DMS114 treated with DMSO at 0.1 percent for 48 hours (cell line): ENCODE data around the gene PLEKHA1.

Experiments
- DNase-seq: peaks from one replicate; lab custom pipeline; 2025; ENCODE audit not compliant: unreplicated experiment; lab: John Stamatoyannopoulos, UW

The PLEKHA1 gene

GRCh38 chr10:122346326-122346950 lies 28.1 kb upstream of the PLEKHA1 start:
- DNase-seq, result no peak

- DNase-seq, result no peak
These were observed 27.2 kb upstream of the PLEKHA1 start for GRCh38 chr10:122347170-122347841.

DNA sequence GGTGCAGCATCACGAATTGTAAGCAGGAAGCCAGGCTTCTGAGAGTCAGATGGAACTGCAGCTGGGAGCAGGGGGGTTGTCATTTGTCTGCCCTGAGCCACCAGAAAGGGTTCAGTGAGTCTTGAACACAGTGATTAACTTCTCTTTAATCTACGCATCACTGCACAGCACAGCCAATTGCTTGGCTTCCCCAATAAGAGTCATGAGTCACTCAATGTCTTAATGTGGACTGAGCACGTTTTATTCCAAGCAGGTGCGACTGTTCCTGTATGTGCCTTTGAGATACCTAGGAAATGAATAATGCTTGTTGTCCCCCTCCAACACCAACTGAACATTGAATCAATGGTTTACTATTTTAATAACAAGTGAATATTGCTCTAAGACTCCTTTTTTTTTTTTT lies 26.0 kb upstream of the PLEKHA1 start:
- no peak for DNase-seq

DNA sequence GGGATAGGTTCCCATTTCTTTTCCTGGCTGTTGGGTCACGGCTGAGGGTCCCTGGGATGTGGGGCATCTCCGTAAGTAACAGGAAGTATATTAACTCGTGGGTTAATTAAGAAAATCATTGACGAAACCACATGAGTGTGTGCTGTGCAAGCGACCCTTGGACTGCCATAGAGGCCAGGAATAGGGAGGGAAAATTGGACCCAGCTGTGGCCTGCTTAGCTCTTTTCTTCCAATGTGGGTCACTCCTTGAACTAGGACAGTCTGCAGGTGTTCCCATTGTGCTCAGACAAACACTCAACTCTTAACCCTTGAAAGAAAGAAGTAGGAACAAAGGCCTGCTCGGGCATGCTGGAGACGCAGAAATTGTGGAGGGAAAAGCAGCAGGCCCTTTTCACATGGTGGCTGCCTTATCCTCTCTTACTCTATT lies 25.6 kb upstream of the PLEKHA1 start:
- DNase-seq, result no peak

- no peak for DNase-seq
These were observed 24.6 kb upstream of the PLEKHA1 start for GRCh38 chr10:122349758-122350369.

DNA sequence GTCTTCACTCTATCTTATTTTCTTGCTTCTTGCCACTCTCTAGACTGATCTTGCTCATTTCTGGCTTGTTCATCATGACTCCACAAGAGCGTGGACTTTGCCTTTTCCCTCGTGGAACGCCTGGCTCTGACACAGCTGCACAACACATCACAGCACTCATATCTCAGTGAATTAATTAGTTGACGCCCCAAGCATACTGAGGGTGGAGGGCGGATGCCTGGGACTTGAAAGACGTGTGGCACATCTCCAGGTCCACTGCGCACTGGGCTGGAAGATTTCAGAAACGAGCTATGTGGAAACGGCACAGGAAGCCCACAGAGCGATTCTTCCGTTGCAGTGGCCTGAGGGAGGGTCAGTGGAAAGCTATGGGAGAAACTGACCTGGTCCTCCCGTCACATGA lies 23.6 kb upstream of the PLEKHA1 start:
- DNase-seq, result no peak

- DNase-seq, result no peak
These were observed 21.5 kb upstream of the PLEKHA1 start for GRCh38 chr10:122352817-122353525.

DNA sequence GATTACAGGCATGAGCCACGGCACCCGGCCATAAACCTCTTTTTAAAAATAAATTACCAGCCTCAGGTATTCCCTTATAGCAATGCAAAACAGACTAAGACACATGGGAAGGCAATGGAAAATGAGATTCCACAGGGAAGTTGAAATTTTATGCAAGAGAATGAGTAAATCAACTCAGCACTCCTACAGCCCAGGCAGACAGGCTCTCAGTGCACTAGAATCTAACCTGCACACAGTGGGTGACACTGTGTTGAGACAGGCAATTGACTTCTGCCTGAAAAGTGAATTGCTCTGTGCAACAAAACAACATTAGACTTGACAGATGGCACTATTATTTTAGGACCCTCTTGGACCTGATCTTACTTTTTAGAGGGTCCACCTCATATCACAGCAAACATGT lies 20.1 kb upstream of the PLEKHA1 start:
- no peak for DNase-seq

- no peak for DNase-seq
These were observed 16.8 kb upstream of the PLEKHA1 start for GRCh38 chr10:122357685-122358084.

GRCh38 chr10:122359621-122360020 lies 14.9 kb upstream of the PLEKHA1 start:
- no peak for DNase-seq

DNA sequence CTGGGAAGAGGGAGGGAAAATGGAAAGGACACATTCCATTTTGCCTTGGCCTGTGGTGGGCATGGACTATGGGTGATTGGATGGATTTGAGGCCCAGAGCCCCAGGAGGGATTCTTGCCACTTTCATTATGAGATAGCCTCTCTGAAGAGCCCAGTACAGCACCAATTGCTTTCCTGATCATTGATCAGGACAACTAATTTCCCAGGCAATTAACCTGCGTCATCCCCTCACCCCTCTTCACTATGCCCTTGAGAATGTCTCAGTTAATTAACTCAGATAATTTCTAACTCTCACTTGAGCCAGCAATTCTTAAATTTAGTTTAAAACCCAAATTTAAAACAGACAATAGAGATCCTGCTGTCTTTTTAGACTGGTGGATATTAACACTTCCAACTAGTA lies 13.5 kb upstream of the PLEKHA1 start:
- DNase-seq, result no peak

- DNase-seq, result no peak
These were observed 12.4 kb upstream of the PLEKHA1 start for GRCh38 chr10:122362031-122362592.

DNA sequence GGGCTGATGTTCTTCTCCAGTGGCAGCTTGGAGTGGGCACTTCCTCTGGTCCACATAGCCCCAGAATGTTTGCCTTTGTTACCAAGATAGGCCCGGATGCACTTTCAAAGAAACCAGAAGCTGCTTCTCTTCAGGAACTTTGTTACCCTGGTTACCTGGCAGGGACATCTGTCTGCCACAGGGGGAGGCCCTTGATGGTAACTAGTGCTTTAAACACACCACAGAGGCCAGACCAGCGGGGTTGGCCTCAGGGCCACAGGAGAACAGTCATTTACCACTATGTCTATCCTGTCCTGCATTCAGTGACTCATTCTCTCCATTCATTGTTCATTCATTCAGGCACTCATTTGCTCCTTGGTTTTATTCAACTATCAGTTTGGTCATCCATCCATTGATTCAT lies 11.9 kb upstream of the PLEKHA1 start:
- no peak for DNase-seq

DNA sequence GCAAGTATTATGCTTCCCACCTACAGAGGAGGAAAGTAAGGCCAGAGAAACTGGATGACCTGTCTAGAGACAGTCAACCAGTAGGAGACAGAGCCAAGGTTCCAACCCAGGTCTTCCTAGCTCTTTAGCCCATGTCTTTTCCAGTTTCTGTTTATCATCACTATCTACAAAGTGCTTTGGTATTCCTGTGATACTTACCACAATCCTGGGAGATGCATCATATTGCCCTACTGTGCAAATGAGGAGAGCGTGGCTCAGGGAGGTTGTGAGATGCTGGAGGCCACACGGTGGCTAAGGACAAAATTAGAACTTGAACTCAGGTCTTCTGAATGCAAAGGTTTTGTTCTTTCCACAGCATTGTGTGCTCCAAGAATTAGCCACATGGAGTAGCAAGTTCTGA lies 11.2 kb upstream of the PLEKHA1 start:
- DNase-seq, result no peak

GRCh38 chr10:122363722-122364463 lies 10.6 kb upstream of the PLEKHA1 start:
- DNase-seq, result no peak

DNA sequence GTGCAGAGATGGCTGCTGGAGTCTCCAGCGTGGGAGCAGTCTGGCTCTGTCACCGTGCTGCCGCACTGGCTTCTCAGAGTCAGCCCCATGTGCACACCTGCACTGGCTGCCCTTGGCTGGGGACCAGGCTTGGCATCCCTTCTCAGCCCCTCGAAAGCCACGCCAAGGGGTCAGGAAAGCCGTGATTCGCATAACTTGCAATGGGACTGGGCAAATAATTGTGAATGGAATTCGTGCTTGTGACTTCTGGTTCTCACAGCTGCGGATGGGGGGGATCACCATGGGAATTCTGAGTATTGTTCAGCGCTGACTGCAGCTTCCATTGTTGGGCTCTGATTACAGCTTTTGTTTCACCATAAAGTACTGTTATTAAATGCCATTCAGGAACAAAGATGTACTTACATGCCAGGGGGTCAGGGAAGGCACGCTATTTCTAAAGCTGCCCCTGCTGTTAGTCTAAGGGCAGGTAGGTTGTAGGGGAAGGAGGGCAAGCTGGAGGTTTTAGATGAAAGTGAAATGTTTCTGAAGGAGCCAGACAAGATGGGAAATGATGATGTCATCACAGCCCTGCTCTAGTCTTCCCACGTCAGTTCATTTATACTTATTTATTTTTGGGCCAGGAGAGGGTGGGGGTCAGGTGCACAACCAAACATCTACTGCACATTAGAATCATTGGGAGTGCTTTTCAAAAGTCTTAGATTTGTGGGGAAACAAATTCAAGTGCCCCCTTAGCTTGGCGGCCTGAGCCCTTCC lies 5.8 kb upstream of the PLEKHA1 start:
- no peak for DNase-seq

GRCh38 chr10:122373108-122373507 lies 1.4 kb upstream of the PLEKHA1 start:
- no peak for DNase-seq

DNA sequence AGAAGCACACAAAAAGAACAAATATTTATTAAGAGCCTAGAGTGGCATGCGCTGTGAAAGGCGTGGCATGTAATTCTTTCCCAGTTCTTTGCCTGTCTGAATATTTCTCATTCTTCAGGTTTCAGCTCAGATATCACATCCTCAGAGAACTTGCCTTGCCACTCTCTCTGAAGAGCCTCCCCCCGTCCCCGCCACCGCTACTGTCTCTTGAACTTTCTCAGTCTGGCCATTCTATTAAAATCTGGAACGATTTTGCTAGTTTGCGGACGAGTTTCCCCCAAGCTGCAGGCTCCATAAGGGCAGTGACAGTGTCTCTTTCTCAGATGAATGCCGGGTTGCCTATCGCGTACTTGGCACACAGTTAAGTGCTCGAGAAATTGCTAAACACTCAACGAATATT lies 787 bp upstream of the PLEKHA1 start:
- DNase-seq, result no peak

GRCh38 chr10:122374859-122375678 lies 561 bp downstream of the PLEKHA1 start:
- DNase-seq, result no peak
